Pulmonary artery endothelial cell (primary cell): ENCODE measurements around the gene FAM124A. TPM values are rescaled to one million over a fixed set of nuclear protein-coding genes. Genes with fewer than 3 reads are reported as not detected.
"Not testable (repeated sequence)": the region's sequence is repeated elsewhere in the genome, so short reads cannot be mapped to it uniquely, and the experiment has no call there.

ENCODE experiments used
- DNase-seq: peaks from one replicate; pipeline ENCODE4 v3.0.0-alpha.2; 2011; ENCODE audit warnings: low read depth, low spot score
- total RNA-seq: library from RNA; depleted of rRNA; stranded (reverse); fragments of >200 nt; gene quantifications from 2 replicates; pipeline ENCODE4 v1.2.3, GENCODE V29; 2014

The FAM124A gene
- total RNA-seq, 1 donor from 2014 or later = 6.7 TPM

- no peak for DNase-seq
Observed at GRCh38 chr13:51269039-51269438, 46.8 kb downstream of the FAM124A start.

DNA sequence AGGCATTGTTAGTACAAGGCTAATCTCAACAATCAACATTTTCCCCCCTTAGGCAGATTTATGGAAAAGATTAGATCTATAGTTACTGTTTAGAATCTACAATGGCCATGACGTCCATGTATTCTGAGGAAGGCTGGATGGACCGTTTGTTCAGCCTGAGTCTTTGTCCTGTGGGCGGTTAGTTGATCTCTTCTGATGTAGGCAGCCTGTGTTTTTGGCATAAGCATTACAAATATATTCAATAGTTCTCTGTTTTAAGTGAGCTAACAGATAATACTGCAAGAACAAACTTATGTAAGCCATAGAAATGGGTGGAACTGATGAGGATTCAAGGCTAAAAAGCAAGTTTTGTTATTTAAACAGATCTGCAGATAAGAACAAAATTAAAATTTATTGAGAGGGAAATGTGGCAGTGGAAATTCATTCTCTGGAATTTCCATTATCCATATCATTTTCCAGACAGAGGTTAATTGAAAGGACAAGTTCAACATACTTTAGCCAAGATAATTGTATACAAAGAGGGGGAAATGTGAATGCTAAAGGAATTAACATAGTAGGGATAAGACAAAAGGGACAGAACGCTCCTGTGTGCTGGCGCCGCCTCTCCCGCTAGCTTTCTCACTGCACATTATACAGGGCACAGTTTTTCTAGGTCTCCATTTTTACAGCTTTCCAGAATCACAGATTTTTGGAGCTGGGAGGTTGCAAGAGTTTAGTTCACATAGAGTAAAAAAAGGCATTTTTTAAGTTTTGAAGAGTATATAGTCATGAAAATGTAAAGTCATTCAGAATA lies 48.6 kb downstream of the FAM124A start:
- no peak for DNase-seq

DNA sequence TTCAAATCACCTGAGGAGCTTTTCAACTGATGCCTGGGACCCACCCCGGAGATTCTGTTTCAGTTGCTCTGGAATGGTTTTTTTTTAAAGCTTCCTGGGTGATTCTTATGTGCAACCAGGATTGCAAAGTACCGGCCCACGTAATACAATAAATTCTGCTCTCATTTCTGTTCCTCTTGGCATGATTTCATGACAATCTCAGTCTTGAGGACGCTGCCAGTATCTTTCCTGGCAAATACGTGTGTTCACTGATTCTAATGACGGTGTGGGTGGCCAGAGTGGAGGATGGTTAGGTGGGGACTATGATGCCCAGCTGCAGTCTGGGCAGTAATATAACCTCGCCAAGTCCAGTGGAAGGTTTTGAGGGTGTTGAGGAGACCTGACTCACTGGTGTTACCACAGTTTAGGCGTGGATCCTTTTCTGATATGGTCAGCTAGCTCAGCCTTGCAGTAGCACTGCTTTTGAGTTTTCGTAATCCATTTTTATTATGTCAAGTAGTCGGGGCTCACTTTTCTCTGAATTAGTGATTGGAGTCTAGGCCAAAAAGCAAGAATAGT lies 49.4 kb downstream of the FAM124A start:
- DNase-seq = no peak

- DNase-seq = no peak
Observed at GRCh38 chr13:51275101-51275500, 52.9 kb downstream of the FAM124A start.

GRCh38 chr13:51276636-51277035 lies 54.4 kb downstream of the FAM124A start:
- DNase-seq = peak; percentile 15

- no peak for DNase-seq
Observed at GRCh38 chr13:51277928-51278327, 55.7 kb downstream of the FAM124A start.

DNA sequence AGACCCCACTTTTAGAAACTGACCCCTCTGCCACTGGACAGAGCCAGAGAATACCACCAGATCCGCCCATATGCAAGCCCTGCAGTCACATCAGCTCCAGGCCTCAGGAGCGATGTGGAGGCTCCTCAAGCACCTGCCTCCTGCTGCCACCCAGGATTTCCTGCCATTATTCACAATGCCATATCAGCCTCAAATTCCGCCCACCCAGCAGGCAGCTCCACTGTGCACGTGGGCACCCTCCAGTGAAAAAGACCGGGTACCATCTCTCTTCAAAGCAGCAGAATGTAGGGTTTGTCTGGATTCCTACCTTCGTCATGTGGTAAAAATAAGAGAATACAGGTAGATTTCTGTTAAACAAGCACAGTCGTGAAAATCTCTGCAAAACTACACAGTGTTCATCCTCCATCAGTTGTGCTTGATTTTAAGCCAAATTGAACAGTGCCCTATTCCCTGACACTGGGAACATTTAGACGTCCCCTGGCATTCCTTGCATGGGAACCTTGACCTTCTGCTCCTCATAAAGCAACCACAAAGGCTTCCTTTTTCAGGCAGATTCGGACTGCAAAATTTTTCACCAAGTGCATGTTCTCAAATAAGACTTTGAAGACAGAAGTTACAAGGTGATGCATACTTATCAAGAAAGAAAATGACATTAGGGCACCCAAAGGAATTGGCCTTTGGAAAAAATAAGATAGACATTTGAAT lies 56.4 kb downstream of the FAM124A start:
- DNase-seq = no peak

DNA sequence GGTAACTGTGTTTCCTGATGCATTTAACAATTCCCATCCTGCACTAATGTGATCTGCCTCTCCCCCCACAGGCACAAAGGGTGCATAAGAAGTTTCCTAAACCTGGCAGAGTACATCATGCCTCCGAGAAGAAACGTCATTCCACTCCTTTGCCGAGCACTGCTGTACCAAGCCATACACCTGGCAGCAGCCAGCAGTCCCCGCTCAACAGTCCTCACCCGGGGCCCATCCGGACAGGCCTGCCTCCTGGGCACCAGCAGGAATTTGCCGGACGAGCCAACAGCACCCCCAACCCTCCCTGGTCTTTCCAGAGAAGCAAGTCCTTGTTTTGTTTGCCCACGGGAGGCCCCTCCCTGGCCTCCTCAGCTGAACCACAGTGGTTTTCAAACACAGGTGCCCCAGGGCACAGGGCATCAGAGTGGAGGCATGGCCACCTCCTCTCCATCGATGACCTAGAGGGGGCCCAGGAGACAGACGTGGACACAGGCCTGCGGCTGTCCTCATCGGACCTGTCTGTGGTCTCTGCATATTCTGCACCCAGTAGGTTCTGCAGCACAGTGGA lies 58.3 kb downstream of the FAM124A start:
- no peak for DNase-seq

DNA sequence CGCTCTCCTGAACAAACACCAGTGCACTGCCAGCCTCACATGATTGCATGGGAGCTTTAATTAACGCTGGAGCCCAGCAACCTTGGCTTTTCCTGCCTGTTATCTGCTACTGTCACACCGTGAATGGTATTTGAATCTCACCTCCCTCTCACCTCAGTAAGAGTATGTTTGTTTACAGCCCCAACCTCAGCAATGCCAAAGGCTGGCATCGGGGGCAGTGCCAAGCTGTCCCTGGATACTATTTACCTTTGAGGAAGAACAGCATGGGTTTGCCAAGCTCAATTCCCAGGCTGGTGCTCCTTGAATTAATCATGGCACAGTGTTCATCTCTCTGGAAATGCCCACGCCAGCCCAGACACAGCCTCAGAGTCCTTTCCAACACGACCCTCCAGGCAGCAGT lies 60.1 kb downstream of the FAM124A start:
- DNase-seq = no peak

GRCh38 chr13:51282923-51283322 lies 60.7 kb downstream of the FAM124A start:
- not testable (repeated sequence) for DNase-seq

- DNase-seq = no peak
Observed at GRCh38 chr13:51283371-51283770, 61.2 kb downstream of the FAM124A start.

DNA sequence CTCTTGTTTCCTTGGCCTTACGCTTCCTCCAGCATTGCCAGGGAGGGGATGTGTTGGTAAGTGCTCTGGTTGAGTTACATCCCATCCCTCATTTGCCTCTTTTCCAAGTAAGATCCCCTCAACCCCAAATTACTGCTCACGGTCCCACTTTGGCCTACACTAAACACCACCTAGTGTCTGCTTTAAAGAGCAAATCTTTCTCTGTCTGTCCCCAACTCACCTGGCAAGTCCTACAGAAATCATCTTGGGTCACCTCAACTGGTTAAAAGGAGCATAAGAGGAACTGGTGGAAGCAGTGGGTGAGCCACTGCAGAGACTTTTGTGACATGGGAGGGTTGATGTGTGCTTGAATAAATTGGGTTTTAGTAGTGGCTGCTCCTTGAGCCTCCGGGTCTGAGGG lies 62.1 kb downstream of the FAM124A start:
- no peak for DNase-seq

DNA sequence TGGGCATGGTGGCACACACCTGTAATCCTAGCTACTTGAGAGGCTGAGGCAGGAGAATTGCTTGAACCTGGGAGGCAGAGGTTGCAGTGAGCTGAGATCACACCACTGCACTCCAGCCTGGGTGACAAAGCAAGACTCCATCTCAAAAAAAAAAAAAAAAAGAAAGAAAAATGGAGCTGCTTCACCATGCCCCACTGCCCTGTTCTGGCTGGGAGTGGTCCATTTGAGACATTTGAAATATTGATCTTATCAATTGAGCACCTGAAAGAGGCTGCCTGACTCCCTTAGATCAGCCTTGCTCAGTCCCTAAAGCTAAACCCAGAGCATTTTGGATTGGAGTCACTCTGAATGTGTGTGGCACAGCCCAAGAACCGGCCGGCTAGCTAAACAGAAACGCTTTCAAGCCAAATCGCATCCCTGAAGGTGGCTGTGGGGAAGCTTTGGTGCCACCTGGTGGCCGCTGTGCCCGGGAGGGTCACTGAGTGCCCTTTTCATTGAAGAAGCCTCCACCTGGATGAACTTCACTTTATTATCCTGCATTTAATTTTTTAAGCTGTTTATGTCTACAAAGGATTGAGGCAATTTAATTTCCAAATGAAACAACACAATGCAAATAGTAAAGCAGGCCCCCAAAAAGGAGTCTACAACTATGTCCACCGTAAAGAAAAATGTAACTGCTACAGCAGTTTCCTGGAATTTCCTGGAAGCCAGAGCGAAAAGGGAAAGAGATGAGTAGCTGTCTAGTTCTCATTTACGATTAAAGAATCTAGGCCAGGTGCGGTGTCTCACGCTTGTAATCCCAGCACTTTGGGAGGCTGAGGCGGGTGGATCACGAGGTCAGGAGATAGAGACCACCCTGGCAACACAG lies 64.2 kb downstream of the FAM124A start:
- peak; percentile 10 for DNase-seq

GRCh38 chr13:51287758-51288157 lies 65.6 kb downstream of the FAM124A start:
- DNase-seq = no peak

- DNase-seq = not testable (repeated sequence)
Observed at GRCh38 chr13:51288254-51288653, 66.1 kb downstream of the FAM124A start.

DNA sequence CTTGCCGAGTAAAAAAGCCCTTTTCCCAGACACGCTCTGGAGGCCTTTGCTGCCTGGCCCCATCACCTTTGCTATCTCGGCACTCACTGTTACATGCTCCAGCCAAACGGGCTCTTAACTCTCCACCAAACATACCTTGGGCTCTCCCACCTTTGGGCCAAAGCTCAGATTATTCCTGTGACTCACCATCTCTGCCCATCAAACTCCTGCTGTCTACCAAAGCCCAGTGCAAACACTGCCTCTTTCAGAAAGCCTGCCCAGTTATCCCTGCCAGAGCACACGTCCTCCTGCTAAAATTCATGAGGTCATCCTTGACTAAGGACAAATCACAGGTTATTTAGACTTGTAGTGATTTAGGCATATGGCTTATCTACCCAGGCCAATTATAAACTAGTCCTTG lies 69.1 kb downstream of the FAM124A start:
- DNase-seq = no peak

GRCh38 chr13:51292000-51292565 lies 69.9 kb downstream of the FAM124A start:
- no peak for DNase-seq

- DNase-seq = no peak
Observed at GRCh38 chr13:51297556-51297955, 75.4 kb downstream of the FAM124A start.

- DNase-seq = no peak
Observed at GRCh38 chr13:51298812-51299211, 76.6 kb downstream of the FAM124A start.

DNA sequence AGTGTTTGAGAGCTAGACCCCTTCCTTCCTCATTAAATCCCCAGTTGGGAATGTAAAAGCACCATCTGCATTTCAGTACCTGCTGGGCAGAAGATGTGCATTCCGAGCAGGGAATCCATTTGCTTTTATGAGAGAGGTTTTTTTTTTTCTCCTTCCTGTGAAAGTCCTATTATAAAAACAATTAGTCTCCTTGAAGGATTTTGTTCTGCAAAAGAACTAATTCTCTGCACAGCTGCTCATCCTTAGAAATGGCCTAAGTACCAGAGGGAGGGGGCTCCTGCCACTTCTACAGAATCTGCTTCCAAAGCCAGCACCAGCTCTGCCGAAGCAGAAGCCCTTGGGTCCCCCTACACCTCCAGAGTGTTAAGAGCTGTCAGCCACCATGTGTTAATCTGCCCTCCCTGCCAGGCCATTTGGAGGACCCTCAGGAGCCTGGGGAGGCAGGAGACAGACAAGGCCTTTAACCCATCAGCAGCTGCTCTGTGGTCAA lies 80.9 kb downstream of the FAM124A start:
- no peak for DNase-seq

DNA sequence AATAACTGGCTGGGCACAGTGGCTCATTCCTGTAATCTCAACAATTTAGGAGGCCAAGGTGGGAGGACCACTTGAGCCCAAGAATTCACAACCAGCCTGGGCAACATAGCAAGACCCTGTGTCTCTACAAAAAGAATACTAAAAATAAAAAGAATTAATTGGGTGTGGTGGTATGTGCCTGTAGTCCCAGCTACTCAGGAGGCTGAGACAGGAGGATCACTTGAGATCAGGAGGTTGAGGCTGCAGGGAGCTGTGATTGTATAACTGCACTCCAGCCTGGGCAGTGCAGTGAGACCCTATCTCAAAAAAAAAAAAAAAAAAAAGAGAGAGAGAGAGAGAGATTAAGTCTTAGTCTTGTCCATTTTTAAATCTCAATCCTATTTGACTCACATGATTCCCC lies 81.7 kb downstream of the FAM124A start:
- DNase-seq = no peak
